Superior temporal gyrus (tissue), 1 donor: ENCODE measurements around the gene C13orf46.
A peak's percentile ranks its signal among the peaks of the same experiment; 100 is the strongest.
"Not testable (repeated sequence)": the region's sequence is repeated elsewhere in the genome, so short reads cannot be mapped to it uniquely, and the experiment has no call there.

Source experiments
- DNase-seq: peaks from one replicate; pipeline ENCODE4 v3.0.0-alpha.2; 2016; ENCODE audit errors: extremely low spot score

The C13orf46 gene

DNA sequence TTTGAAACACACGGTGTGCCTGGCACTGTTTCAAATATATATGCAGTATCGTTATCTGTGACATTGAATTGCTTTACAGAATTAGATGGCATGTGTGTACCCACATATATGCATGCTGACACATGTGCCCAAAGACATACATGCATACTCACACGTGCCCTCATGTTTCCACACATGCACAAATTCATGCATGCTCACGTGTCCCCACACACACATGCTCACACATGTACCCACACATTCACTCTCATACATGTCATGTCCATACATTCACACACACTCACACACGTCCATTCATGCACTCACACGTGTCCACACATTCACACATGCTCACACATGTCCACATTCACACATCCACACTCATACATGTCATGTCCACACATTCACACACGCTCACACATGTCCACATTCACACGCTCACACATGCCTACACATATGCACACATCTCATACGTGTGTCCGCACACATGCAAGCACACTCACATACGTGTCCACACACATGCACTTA lies 17.9 kb upstream of the C13orf46 start:
- no peak for DNase-seq

DNA sequence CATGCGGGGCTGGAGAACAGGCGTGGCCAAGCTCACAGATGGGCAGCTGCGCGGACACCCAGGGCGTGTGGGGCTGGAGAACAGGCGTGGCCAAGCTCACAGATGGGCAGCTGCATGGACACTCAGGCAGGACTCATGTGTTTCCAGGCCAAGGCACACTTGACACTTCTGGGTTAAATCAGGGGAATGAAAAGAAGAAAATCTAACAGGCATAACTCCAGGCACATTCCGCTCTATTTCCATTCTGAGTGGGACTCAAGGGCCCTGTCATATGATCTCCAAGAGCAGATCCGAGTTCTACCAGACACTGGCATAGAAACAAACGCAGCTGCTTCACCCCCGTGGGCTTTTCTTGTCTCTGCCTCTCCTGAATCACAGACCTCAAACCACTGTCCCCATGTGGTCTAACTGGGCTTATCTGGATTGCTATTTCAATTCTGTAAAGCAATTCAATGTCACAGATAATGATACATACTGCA lies 17.4 kb upstream of the C13orf46 start:
- DNase-seq: peak; percentile 24

DNA sequence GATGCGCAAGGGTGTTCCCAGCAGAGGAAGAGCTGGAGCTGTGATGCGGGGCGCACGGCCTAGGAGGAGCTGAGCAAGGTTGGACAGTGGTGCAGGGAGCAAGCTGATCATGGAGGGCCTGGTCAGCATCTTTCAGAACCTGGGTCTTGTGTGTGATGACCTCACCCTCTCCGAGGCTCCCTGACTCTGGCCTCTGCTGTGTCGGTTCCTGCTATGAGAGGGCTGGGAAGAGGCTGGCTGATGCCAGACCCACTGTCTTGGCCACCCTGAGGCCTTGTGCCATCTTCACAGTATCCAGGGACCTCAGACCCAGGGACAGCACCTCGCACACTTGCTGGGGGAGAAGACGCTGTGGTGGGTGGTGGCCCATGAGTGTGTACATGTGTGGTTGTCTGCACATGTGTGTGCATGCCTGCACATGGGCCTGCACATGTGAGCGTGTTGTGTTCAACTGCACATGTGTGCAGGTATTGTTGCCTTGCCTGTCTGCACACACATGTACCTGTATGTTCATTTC lies 16.5 kb upstream of the C13orf46 start:
- DNase-seq: no peak

DNA sequence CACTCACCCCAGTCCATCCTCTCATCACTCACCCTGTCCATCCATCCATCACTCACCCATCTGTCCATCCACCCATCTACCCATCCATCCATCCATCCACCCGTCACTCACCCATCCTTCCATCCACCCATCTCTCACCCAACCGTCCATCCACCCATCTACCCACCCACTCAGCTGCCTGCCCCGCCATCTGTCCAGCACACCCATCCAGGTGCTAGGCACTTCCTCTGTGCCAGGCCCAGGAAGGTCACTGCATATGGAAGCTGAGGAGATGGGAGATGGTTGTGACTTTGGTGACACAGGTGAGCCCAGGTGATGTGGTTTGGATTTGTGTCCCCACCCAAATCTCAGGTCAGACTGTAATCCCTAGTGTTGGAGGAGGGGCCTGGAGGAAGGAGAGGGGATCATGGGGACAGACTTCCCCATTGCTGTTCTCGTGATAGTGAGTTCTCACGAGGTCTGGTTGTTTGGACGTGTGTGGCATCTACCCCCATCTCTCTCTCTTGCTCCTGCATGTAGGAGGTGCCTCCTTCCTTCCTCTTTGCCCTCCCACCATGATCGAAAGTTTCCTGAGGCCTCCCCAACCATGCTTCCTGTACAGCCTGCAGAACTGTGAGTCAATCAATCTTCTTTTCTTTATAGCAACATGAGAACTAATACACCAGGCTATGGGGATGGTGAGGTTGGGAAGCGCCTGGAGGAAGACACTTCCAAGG lies 15.9 kb upstream of the C13orf46 start:
- DNase-seq: no peak

DNA sequence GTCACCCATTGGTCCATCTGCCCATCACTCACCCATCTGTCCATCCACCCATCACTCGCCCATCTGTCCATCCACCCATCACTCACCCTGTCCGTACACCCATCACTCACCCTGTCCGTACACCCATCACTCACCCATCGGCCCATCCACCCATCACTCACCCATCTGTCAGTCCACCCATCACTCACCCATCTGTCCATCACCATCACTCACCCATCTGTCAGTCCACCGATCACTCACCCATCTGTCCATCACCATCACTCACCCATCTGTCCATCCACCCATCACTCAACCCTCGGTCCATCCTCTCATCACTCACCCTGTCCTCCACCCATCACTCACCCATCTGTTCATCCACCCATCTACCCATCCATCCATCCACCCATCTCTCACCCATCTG lies 15.0 kb upstream of the C13orf46 start:
- not testable (repeated sequence) for DNase-seq

DNA sequence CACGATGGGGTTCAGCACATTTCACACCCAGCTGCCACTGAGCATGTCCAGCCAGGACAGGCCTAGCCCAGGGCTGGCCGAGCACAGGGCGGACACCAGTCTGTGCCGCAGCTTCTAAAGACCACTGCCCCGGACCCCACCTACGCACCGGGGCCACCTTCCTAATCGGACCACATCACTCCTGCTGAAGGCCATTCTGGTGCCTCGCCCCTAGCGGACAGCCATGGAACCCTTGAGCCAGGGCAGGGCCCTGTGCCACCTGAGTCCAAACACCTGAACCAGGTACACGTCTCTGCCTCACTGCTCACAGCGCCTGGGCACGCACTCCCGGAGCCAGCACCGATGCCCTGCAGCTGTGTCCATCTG lies 8.4 kb upstream of the C13orf46 start:
- DNase-seq: no peak

DNA sequence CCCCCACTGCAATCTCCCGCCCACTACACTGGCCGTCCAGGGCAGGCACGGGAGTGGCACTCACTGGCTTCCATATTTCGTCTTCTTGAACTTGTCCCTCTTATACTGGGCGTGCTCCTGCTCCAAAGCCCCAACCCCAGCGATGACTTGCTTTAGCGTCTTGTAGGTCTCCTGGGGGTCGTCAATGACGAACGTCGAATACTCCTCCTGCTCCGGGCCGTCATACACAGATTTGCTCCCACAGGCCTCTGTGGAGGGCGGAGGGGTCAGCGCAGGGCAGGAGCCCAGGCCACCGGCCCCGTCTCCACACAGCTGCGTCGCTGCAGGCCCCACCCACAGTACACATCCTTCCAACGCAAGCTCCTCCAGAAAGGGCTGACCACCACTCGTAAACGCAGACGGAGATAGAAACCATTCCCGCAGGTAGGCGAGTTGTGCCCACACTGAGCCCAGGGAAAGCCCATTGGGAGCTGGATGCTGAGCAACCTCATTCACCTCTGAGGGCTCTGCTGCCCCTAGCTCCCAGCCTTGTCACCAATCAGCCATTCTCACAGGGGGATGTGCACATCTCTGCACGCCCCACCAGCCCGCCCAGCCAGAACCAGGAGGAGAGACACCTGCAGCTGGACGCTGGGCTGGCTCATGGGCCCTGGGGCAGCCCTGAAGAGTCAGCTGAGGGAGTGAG lies 7.9 kb upstream of the C13orf46 start:
- no peak for DNase-seq

DNA sequence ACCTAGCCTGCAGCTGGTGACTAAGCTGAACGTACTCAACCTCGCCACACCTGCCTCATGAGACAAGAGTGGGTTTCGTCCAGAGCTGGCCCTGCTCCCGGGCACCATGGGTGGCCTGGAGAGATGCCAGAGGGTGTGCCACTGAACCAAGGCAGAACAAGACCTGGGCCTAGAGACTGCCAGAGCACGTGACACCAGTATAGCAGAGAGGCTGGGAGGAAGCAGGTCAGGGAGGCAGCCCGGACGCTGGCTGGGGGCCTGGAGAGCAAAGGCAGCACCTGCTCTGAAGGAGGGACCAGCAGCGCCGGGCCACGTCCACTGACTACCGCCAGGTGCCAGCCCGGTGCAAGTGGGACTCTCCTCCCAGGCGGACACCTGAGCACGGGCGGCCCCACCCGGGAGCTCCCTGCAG lies 7.3 kb upstream of the C13orf46 start:
- DNase-seq: no peak

DNA sequence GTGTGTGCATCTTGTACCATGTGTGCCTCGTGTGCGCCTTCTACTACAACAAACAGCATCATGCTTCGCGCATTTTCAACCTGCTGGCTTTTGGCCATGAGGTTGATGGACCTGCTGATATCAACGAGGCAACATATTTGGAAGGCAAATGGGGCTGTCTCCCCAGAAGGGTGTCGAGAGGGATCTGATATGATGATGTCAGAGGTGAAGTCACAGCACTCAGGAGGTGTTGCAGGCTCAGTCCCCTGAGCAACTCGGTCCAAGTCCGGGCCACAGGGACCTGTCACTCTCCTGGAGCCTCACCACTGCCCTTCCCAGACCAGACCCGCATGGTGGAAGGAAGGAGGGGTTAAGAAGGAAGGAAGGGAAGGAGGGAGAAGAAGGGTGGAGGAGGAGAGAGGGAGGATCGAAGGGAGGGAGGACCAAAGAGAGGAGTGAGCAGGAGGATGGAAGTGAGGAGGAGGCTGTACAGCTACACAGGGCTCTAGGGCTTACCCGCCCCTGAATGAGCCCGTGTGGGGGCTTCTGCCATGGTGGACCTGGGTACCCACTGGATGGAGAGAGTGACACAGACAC lies 6.7 kb upstream of the C13orf46 start:
- no peak for DNase-seq

DNA sequence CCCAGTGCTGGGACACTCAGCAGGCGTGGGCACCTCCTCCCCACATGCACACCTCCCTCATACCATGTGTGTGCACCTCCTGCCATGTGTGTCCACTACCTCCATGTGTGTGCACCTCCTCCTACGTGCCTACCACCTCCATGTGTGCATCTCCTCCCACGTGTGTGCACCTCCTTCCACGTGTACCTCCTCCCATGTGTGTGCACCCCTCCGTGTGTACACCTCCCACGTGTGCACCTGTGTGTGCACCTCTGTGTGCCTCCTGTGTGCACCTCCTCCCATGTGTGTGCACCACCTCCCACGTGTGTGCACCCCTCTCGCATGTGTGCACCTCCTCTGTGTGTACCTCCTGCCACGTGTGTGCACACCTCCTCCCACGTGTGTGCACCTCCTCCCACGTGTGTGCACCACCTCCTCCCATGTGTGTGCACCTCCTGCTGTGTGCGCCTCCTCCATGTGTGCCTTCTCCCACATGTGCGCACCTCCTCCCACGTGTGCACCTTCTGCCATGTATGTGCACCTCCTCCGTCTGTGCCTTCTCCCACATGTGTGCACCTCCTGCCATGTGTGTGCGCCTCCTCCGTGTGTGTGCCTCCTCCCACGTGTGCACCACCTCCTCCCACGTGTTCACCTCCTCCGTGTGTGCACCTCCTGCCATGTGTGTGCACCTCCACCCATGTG lies 6.1 kb upstream of the C13orf46 start:
- DNase-seq: no peak

DNA sequence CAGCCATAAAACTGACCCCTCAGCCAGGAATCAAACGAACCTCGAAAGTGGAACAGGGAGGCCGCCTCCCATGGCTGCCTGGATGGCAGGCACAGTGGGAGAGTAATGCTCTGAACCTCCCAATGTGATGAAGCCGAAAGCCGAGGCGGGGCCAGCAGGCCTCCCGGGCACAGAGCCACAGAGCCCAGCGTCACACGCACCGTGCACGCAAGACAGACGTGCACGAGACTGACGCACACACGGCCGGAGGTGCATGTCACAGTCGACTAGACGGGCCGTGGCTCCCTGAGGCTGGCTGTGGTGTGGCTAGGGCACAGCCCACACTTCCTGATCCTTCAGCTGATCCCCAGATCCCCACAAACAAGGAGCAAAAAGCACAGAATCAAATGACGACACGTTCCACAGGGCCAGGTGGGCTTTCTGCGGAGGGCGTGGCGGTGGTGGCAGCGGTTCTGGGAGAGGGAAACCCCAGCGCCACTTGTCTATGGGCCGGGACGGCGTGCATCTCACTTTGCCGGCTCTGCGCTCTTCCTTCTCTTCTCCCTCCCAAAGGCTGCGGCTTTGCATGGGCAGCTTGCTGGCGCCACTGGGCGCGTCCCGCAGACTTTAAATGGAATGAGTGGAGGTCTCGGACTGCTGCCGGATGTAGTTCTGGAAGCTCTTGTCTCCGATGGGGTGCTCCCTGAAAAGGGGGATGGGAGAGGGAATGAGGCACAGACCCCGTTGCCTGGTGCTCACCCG lies 5.0 kb upstream of the C13orf46 start:
- DNase-seq: no peak

DNA sequence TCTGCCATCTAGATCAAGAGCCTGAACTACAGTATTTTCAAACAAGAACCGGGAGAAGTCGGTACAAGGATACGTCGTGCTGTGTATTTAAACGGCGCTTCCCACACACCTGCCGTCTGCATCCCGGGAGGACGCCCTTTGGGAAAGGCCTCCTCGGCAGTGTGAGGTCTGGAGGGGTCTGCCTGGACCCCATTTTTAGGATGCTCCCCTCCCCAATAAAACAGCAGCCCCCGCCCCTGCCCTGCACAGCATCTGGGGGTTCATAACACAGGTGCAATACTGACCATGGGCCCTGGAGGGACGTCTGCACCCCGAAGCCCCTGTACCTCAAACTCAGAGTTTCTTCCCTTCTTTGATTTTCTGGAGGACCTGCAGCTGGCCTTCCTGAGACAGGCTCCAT lies 4.1 kb upstream of the C13orf46 start:
- no peak for DNase-seq

DNA sequence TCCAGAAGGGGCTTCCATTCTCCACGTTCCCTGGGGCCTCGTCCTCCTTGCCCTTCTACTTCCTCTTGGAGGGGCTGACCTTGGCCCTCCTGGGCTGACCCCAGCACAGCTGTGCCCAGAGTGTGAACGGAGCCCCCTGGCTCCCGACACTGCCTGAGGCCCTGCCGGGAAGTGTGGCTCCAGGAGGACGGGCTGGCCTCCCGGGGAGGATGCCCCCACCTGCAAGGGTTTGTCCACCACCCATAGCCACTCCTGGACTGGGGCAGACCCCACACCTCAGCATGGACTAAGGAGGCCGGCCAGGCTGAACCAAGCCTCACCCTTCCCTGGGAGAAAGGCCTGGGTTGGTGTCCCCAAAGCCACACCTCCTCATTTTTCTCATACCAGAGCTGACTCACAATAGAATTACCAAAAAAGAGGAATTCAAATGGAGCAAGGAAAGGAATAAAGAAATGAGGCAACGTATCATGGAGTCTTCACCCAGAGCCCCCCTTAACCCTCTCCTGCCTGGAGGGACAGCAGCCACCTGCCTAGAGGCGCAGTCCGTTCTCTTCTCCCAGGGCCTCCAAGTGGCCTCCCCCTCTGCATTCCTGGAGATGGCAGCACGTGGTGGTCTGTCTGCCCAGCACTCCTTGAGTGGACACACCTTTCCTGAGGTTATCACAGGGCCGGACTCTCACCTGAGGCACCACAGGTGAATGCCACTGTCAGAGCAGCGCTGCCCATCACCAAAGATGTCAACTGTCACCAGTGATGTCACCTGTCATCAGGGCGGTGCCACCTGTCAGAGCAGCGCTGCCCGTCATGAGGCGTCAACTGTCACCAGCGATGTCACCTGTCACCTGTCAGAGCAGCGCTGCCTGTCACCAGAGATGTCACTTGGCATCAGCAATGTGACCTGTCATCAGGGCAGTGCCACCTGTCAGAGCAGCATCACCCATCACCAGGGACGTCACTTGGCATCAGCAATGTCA lies 3.1 kb upstream of the C13orf46 start:
- DNase-seq: no peak

DNA sequence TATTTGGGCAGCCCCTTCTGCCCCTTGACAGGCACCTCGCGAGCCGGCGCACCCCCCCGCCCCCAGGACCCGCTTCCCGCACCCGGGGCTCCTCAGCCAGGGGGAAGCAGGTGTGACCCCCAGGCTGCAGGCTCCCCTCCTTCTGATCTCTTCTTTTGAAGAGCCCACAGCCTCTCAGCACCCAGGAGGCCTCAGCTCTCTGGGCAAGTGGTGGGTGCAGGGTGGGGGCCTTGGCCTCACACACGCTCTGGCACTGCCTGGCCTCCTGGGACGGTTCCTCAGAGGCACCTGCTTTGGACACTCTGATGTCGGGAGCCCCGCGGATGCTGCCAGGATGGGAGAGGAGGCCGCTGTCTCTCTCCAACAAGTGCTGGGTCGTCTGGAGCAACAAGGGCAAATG lies 1.5 kb upstream of the C13orf46 start:
- no peak for DNase-seq

DNA sequence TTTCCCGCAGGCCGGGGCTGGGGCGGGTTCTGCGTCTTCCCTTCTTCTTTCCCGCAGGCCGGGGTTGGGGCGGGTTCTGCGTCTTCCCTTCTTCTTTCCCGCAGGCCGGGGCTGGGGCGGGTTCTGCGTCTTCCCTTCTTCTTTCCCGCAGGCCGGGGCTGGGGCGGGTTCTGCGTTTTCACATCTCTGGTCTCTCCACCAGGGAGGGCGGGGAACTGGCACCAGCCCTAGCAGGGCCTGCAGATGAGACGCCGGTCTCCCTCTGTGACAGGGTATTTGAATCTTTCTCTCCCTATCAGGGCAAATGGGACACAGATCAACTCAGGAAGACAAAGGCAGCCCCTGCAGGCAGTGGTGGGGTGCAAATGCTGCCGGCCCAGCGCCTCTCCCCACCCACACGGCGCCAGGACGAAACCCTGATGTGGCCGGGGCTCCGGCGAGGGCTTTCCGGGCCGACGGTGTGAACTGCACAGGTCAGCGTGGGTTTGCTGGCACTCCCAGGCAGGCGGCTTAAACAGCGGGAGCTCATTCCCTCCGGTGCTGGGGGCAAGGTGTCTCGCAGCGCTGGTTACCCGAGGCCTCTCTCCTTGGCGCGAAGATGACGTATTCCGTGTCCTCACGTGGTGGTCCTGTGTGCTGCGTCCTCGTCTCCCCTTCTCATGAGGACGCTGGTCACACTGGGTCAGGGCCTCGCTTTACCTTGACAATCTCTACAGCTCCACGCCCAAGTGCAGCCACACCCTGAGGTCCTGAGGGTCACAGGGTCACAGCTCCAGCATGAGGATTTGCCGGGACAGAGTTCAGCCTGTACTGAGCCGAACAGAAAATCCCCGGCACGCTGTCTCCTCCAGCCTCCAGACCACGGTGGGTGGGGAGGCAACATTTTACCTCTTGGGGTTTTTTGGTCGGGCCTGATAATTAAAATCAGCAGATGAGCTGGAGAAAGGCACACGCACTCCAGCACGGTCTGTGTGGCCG lies 717 bp upstream of the C13orf46 start:
- no peak for DNase-seq

DNA sequence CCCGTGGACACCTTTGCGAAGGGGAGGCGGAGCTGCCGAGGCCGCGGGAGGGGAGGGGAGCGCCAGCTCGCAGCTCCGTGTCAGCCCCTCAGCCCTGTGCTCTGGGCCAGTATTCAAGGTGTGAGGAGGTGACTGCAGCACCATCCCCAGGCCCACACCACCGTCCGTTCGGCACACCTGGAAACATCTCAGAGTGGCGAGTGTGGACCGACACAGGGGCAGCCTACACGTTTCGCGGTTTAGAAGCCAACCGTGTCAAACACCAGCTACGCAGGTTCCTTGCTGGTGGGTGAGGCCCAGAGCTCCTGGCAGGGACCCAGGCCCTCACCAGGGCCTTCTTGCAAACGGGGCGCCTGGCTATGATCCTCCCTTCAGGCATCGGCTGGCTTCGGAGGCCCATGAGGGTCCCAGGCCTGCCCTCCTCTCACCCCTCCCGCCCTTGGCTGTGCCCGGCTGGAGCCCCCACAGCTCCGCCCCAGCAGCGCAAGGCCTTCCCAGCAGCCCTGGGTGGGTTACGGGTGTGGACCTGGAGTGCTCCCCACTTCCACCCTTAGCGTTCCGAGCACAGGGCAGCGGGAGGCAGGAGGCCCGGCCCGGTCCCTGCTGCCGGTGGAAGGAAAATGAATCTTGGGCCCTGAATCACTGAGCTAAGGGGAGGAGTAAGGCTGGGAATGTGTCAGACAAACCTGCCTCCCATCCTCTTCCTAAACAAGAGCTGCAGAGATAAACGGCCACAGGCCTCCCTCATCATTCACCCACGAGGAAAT lies 1.2 kb downstream of the C13orf46 start:
- DNase-seq: no peak

DNA sequence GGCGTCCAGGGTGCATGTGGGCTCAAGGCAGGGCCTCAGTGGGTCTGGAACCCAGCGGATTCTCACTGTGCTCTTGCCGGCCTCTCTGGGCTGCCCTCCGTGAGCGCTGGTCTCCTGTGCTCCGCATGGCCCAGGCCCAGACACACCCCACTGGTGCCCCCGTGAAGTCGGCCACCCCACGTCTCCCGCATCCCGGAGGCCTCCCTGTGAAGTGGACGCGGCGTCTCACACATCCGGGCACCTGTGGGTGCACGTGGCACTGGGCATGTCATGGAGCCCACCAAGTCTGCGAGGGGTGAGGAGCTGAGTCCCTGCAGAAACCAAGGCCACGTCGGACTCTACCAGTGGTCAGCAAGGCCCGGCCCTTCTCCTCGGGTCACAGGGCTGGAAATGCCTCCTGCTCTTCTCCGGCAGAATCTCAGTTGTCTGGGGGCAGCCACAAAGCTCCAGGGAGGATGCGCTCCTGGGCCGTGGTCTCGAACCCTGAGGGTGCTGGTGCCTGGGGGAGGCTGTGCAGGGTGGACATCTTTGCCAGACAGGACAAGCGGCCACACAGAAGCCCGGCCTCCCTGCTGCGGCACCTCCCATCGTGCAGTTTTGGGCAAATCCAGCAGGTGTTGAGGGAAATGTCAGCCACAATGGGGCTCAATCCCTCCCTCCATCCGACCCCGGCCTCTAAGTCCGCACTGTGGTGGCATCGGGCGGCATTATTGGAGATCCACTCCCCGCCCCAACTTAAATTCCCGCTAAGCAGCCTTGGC lies 2.2 kb downstream of the C13orf46 start:
- no peak for DNase-seq
